ENCODE data around the gene CDK12.

The CDK12 gene

DNA sequence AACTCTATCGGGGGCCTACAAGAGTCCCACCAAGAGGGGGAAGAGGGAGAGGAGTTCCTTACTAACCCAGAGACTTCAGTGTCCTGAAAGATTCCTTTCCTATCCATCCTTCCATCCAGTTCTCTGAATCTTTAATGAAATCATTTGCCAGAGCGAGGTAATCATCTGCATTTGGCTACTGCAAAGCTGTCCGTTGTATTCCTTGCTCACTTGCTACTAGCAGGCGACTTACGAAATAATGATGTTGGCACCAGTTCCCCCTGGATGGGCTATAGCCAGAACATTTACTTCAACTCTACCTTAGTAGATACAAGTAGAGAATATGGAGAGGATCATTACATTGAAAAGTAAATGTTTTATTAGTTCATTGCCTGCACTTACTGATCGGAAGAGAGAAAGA is 70.0 kb downstream of the CDK12 start:
- Histone ChIP-seq H3K79me2 (ENCODE audit: control insufficient read depth, low read length) (no peaks in the 10 kb centered on the region), H3F3A (ENCODE audit: control insufficient read depth, insufficient read depth) (peaks cover 7% of the 10 kb centered on the region), H3K4me2 (ENCODE audit: low read length) (no peak overlapping the region), H3K4me3 (ENCODE audit: low read length) (no peak overlapping the region), H3K9me3 (ENCODE audit: control insufficient read depth, insufficient read depth, low read length) (no peaks in the 10 kb centered on the region), H3K4me1 (ENCODE audit: control insufficient read depth, low read length) (peaks cover 17% of the 10 kb centered on the region), H3K9me2 (replicated peaks; ENCODE audit: control insufficient read depth, low read length) (no peaks in the 10 kb centered on the region), H4K20me1 (ENCODE audit: control insufficient read depth, insufficient read depth, low read depth, low read length) (no peaks in the 10 kb centered on the region), H3K27ac (ENCODE audit: low read depth, low read length) (no peak overlapping the region), H3K36me3 (ENCODE audit: control insufficient read depth, low read length) (peaks cover 60% of the 10 kb centered on the region), H3K27me3 (ENCODE audit: control insufficient read depth, low read length) (no peaks in the 10 kb centered on the region)
- TF ChIP-seq, protein P1, sequence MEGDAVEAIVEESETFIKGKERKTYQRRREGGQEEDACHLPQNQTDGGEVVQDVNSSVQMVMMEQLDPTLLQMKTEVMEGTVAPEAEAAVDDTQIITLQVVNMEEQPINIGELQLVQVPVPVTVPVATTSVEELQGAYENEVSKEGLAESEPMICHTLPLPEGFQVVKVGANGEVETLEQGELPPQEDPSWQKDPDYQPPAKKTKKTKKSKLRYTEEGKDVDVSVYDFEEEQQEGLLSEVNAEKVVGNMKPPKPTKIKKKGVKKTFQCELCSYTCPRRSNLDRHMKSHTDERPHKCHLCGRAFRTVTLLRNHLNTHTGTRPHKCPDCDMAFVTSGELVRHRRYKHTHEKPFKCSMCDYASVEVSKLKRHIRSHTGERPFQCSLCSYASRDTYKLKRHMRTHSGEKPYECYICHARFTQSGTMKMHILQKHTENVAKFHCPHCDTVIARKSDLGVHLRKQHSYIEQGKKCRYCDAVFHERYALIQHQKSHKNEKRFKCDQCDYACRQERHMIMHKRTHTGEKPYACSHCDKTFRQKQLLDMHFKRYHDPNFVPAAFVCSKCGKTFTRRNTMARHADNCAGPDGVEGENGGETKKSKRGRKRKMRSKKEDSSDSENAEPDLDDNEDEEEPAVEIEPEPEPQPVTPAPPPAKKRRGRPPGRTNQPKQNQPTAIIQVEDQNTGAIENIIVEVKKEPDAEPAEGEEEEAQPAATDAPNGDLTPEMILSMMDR (IDR thresholded peaks at IDR 0.05; ENCODE audit: low read depth, low read length, poor library complexity, severe bottlenecking) = no peak
- no peak for TF ChIP-seq EZH2phosphoT487 (IDR thresholded peaks at IDR 0.05; ENCODE audit: borderline replicate concordance, low read length)

GRCh38 chr17:39533891-39534290 is 72.6 kb downstream of the CDK12 start:
- H3K9me3 ChIP-seq (ENCODE audit: control insufficient read depth, insufficient read depth, low read length) = no peaks in the 10 kb centered on the region
- no peaks in the 10 kb centered on the region for H4K20me1 ChIP-seq (ENCODE audit: control insufficient read depth, insufficient read depth, low read depth, low read length)
- no peaks in the 10 kb centered on the region for H3K79me2 ChIP-seq (ENCODE audit: control insufficient read depth, low read length)
- peaks cover 17% of the 10 kb centered on the region for H3K4me1 ChIP-seq (ENCODE audit: control insufficient read depth, low read length)
- no peak overlapping the region for H3K27ac ChIP-seq (ENCODE audit: low read depth, low read length)
- TF ChIP-seq, protein P1 (IDR thresholded peaks at IDR 0.05; ENCODE audit: low read depth, low read length, poor library complexity, severe bottlenecking) = no peak
- TF ChIP-seq EZH2phosphoT487 (IDR thresholded peaks at IDR 0.05; ENCODE audit: borderline replicate concordance, low read length) = no peak
- H3K27me3 ChIP-seq (ENCODE audit: control insufficient read depth, low read length) = no peaks in the 10 kb centered on the region
- no peak overlapping the region for H3K4me2 ChIP-seq (ENCODE audit: low read length)
- peaks cover 39% of the 10 kb centered on the region for H3K36me3 ChIP-seq (ENCODE audit: control insufficient read depth, low read length)
- H3K9me2 ChIP-seq (replicated peaks; ENCODE audit: control insufficient read depth, low read length) = no peaks in the 10 kb centered on the region
- no peak overlapping the region for H3K4me3 ChIP-seq (ENCODE audit: low read length)
- H3F3A ChIP-seq (ENCODE audit: control insufficient read depth, insufficient read depth) = peaks cover 7% of the 10 kb centered on the region

- H3K4me1 ChIP-seq (ENCODE audit: control insufficient read depth, low read length) = peaks cover 17% of the 10 kb centered on the region
- no peak overlapping the region for H3K4me3 ChIP-seq (ENCODE audit: low read length)
- no peak overlapping the region for H3K4me2 ChIP-seq (ENCODE audit: low read length)
- H3K27me3 ChIP-seq (ENCODE audit: control insufficient read depth, low read length) = no peaks in the 10 kb centered on the region
- TF ChIP-seq, protein P1 (IDR thresholded peaks at IDR 0.05; ENCODE audit: low read depth, low read length, poor library complexity, severe bottlenecking) = no peak
- TF ChIP-seq EZH2phosphoT487 (IDR thresholded peaks at IDR 0.05; ENCODE audit: borderline replicate concordance, low read length) = no peak
- peaks cover 30% of the 10 kb centered on the region for H3K36me3 ChIP-seq (ENCODE audit: control insufficient read depth, low read length)
- H3K9me3 ChIP-seq (ENCODE audit: control insufficient read depth, insufficient read depth, low read length) = no peaks in the 10 kb centered on the region
- H4K20me1 ChIP-seq (ENCODE audit: control insufficient read depth, insufficient read depth, low read depth, low read length) = no peaks in the 10 kb centered on the region
- H3K9me2 ChIP-seq (replicated peaks; ENCODE audit: control insufficient read depth, low read length) = no peaks in the 10 kb centered on the region
- H3K79me2 ChIP-seq (ENCODE audit: control insufficient read depth, low read length) = no peaks in the 10 kb centered on the region
- H3F3A ChIP-seq (ENCODE audit: control insufficient read depth, insufficient read depth) = peaks cover 9% of the 10 kb centered on the region; the same call in 1 of the 2 replicates
- H3K27ac ChIP-seq (ENCODE audit: low read depth, low read length) = no peak overlapping the region
Measured at GRCh38 chr17:39534768-39535405, 73.6 kb downstream of the CDK12 start.
